H9 (cell line): ENCODE results near the gene UGT2A1. TPM values are rescaled to one million over a fixed set of nuclear protein-coding genes. Genes with fewer than 3 reads are reported as not detected.

Experiments used
- DNase-seq: peaks from one replicate; pipeline ENCODE4 v3.0.0-alpha.2; 2017
- H2AFZ ChIP-seq: one replicate; pipeline ENCODE4 v1.6.1; 2013; ENCODE audit warnings: mild to moderate bottlenecking, low read length, control low read depth, moderate library complexity
- H2AK5ac ChIP-seq: 2 replicates; pipeline ENCODE4 v1.6.1; 2013; ENCODE audit warnings: low read length, control low read depth, mixed read lengths; ENCODE audit not compliant: insufficient read length
- H2BK120ac ChIP-seq: one replicate; pipeline ENCODE4 v1.6.1; 2013; ENCODE audit warnings: low read depth, mild to moderate bottlenecking, low read length, control low read depth, inconsistent platforms; ENCODE audit not compliant: poor library complexity, severe bottlenecking
- H2BK12ac ChIP-seq: 2 replicates; pipeline ENCODE4 v1.6.1; 2013; ENCODE audit warnings: low read length, control low read depth, mixed read lengths, low read depth; ENCODE audit not compliant: insufficient read length
- H2BK15ac ChIP-seq: 2 replicates; pipeline ENCODE4 v1.6.1; 2013; ENCODE audit warnings: low read depth, low read length, control low read depth
- H2BK20ac ChIP-seq: one replicate; pipeline ENCODE4 v1.6.1; 2013; ENCODE audit warnings: low read depth, mild to moderate bottlenecking, low read length, control low read depth, inconsistent platforms; ENCODE audit not compliant: poor library complexity, severe bottlenecking
- H2BK5ac ChIP-seq: 2 replicates; pipeline ENCODE4 v1.6.1; 2013; ENCODE audit warnings: low read length, control low read depth, mixed read lengths; ENCODE audit not compliant: insufficient read length
- H3K14ac ChIP-seq: 2 replicates; pipeline ENCODE4 v1.6.1; 2013; ENCODE audit warnings: low read length, control low read depth; ENCODE audit not compliant: insufficient read depth
- H3K18ac ChIP-seq: 2 replicates; pipeline ENCODE4 v1.6.1; 2013; ENCODE audit warnings: low read depth, mild to moderate bottlenecking, mixed read lengths, low read length, control low read depth; ENCODE audit not compliant: insufficient read length
- H3K23ac ChIP-seq: 2 replicates; pipeline ENCODE4 v1.6.1; 2013; ENCODE audit warnings: low read length, control low read depth, mixed read lengths, low read depth; ENCODE audit not compliant: insufficient read length
- H3K23me2 ChIP-seq: 2 replicates; pipeline ENCODE4 v1.6.1; 2013; ENCODE audit warnings: low read depth, mild to moderate bottlenecking, mixed read lengths, low read length, control low read depth; ENCODE audit not compliant: insufficient read length, poor library complexity, severe bottlenecking
- H3K27ac ChIP-seq: 2 replicates; pipeline ENCODE4 v1.5.1; 2013; ENCODE audit warnings: low read length, control low read depth, mixed read lengths, low read depth; ENCODE audit not compliant: insufficient read length
- H3K27me3 ChIP-seq: 2 replicates; pipeline ENCODE4 v1.6.1; 2013; ENCODE audit warnings: low read length, control low read depth, inconsistent platforms; ENCODE audit not compliant: insufficient read depth
- H3K4ac ChIP-seq: 2 replicates; pipeline ENCODE4 v1.6.1; 2013; ENCODE audit warnings: low read depth, mild to moderate bottlenecking, control low read depth, inconsistent platforms, low read length, moderate library complexity
- H3K4me1 ChIP-seq: 2 replicates; pipeline ENCODE4 v1.6.1; 2013; ENCODE audit warnings: low read length, control low read depth, inconsistent platforms; ENCODE audit not compliant: insufficient read depth
- H3K4me2 ChIP-seq: 2 replicates; pipeline ENCODE4 v1.6.1; 2013; ENCODE audit warnings: low read length, control low read depth, mixed read lengths; ENCODE audit not compliant: insufficient read length, insufficient read depth
- H3K56ac ChIP-seq: 2 replicates; pipeline ENCODE4 v1.6.1; 2013; ENCODE audit warnings: low read depth, mild to moderate bottlenecking, mixed read lengths, low read length, control low read depth; ENCODE audit not compliant: insufficient read length
- H3K79me1 ChIP-seq: 2 replicates; pipeline ENCODE4 v1.6.1; 2013; ENCODE audit warnings: low read depth, mild to moderate bottlenecking, moderate library complexity, low read length, control low read depth, inconsistent platforms; ENCODE audit not compliant: insufficient read depth, poor library complexity, severe bottlenecking
- H3K79me2 ChIP-seq: 2 replicates; pipeline ENCODE4 v1.6.1; 2013; ENCODE audit warnings: low read length, control low read depth, inconsistent platforms; ENCODE audit not compliant: insufficient read depth
- H3K9ac ChIP-seq: 2 replicates; pipeline ENCODE4 v1.6.1; 2013; ENCODE audit warnings: low read length, control low read depth, mixed read lengths; ENCODE audit not compliant: insufficient read length; ENCODE audit errors: extremely low read depth
- H3K9me3 ChIP-seq: one replicate; pipeline ENCODE4 v1.6.1; 2013; ENCODE audit warnings: low read depth, low read length, inconsistent platforms; ENCODE audit not compliant: control insufficient read depth
- H3T11ph ChIP-seq: one replicate; pipeline ENCODE4 v1.6.1; 2013; ENCODE audit warnings: mild to moderate bottlenecking, low read length, control low read depth, inconsistent platforms
- H4K20me1 ChIP-seq: one replicate; pipeline ENCODE4 v1.6.1; 2013; ENCODE audit not compliant: control insufficient read depth, insufficient read length, insufficient read depth
- H4K5ac ChIP-seq: 2 replicates; pipeline ENCODE4 v1.6.1; 2013; ENCODE audit warnings: low read depth, mild to moderate bottlenecking, mixed read lengths, low read length, control low read depth; ENCODE audit not compliant: insufficient read length
- H4K8ac ChIP-seq: replicated peaks from 2 replicates; pipeline ENCODE4 v1.6.1; 2013; ENCODE audit warnings: low read length, control low read depth, mixed read lengths, low read depth; ENCODE audit not compliant: insufficient read length
- H4K91ac ChIP-seq: 2 replicates; pipeline ENCODE4 v1.6.1; 2013; ENCODE audit warnings: low read depth, mild to moderate bottlenecking, moderate library complexity, mixed read lengths, low read length, control low read depth; ENCODE audit not compliant: insufficient read length
- H3K27ac Mint-ChIP-seq, 3 experiments: 2 replicates in 2 of 3; 3 replicates in 1 of 3; pipeline ENCODE4 v1.8.0; 2020 to 2021; ENCODE audit warnings: mixed read lengths in 3 of 3, mild to moderate bottlenecking in 1 of 3, moderate library complexity in 1 of 3
- H3K27me3 Mint-ChIP-seq: 2 replicates; pipeline ENCODE4 v1.8.0; 2021; ENCODE audit warnings: low read depth, mild to moderate bottlenecking, moderate library complexity, mixed read lengths
- H3K36me3 Mint-ChIP-seq, 3 experiments: 2 replicates in 2 of 3; 3 replicates in 1 of 3; pipeline ENCODE4 v1.8.0; 2020 to 2021; ENCODE audit warnings: low read depth in 3 of 3, mixed read lengths in 3 of 3; ENCODE audit not compliant: insufficient read depth in 1 of 3
- H3K4me1 Mint-ChIP-seq, 2 experiments: 2 replicates each; pipeline ENCODE4 v1.8.0; 2020; ENCODE audit warnings: mixed read lengths in 2 of 2
- H3K4me3 Mint-ChIP-seq, 2 experiments: 2 replicates in 1 of 2; 3 replicates in 1 of 2; pipeline ENCODE4 v1.8.0; 2020 to 2021; ENCODE audit warnings: mild to moderate bottlenecking in 2 of 2, mixed read lengths in 2 of 2, moderate library complexity in 1 of 2
- H3K9me3 Mint-ChIP-seq, 2 experiments: 2 replicates in 1 of 2; 3 replicates in 1 of 2; pipeline ENCODE4 v1.8.0; 2020; ENCODE audit warnings: mild to moderate bottlenecking in 2 of 2, mixed read lengths in 2 of 2, moderate library complexity in 1 of 2
- WGBS: extraction: QIAGEN DNeasy Blood & Tissue Kit; methylation state at CpG from one replicate; pipeline ENCODE4 v1.1.7; 2013; ENCODE audit warnings: missing lambda C conversion rate, low lambda C conversion rate, mixed read lengths; ENCODE audit not compliant: insufficient read length; ENCODE audit errors: extremely low coverage; 5-methylcytosine and 5-hydroxymethylcytosine counted together
- total RNA-seq: library from RNA; stranded (reverse); gene quantifications from 2 replicates; pipeline ENCODE4 v1.2.1, GENCODE V29; 2021
- TF ChIP-seq, protein P1 (sequence below): fragments of 200-600 bp; sonication (generic); conservative IDR thresholded peaks from 3 replicates; pipeline ENCODE4 v1.8.0; 2021; ENCODE audit warnings: antibody characterized with exemption, mild to moderate bottlenecking

UGT2A1 gene
- total RNA-seq, 1 experiment from 2014 or later: not detected

DNA sequence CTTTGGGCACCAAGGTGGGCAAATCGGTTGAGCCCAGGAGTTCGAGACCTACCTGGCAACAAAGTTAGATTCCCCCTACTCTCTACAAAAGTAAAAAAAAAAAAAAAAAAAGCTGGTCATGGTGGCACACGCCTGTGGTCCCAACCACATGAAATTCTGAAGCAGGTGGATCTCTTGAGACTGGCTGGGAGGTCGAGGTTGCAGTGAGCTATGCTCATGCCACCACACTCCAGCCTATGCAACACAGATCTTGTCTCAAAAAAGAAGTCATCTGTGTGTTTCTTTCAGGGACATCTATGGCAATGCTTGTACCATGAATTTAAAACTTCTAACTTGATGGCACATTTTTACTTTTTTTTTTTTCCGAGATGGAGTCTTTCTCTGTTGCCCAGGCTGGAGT, 68.9 kb downstream of the UGT2A1 start:
- Histone ChIP-seq H3K4me2 (no peak overlapping the region), H3K23me2 (no peaks in the 10 kb centered on the region), H3K4me1 (no peaks in the 10 kb centered on the region), H2BK15ac (no peak overlapping the region), H4K5ac (no peak overlapping the region), H3K79me1 (no peaks in the 10 kb centered on the region), H3T11ph (no peak overlapping the region), H3K9me3 (no peaks in the 10 kb centered on the region), H3K79me2 (no peaks in the 10 kb centered on the region), H3K4ac (no peak overlapping the region), H3K56ac (no peak overlapping the region), H3K9ac (no peak overlapping the region), H4K91ac (no peak overlapping the region), H2BK12ac (no peak overlapping the region), H4K8ac (no peak overlapping the region), H3K14ac (no peak overlapping the region), H3K27ac (no peak overlapping the region), H4K20me1 (no peaks in the 10 kb centered on the region), H2AFZ (no peak overlapping the region), H3K23ac (no peak overlapping the region), H2BK5ac (no peak overlapping the region), H2BK20ac (no peak overlapping the region), H3K18ac (no peak overlapping the region), H2AK5ac (no peak overlapping the region), H3K27me3 (no peaks in the 10 kb centered on the region), H2BK120ac (no peak overlapping the region)
- Mint-ChIP-seq H3K36me3 (no peaks in the 10 kb centered on the region), H3K27me3 (no peaks in the 10 kb centered on the region), H3K4me1 (no peaks in the 10 kb centered on the region), H3K4me3 (no peak overlapping the region), H3K9me3 (no peaks in the 10 kb centered on the region), H3K27ac (no peak overlapping the region)
- no peak for DNase-seq
- WGBS: no CpG with 5 or more reads among the region's 5 CpGs
- TF ChIP-seq, protein P1, sequence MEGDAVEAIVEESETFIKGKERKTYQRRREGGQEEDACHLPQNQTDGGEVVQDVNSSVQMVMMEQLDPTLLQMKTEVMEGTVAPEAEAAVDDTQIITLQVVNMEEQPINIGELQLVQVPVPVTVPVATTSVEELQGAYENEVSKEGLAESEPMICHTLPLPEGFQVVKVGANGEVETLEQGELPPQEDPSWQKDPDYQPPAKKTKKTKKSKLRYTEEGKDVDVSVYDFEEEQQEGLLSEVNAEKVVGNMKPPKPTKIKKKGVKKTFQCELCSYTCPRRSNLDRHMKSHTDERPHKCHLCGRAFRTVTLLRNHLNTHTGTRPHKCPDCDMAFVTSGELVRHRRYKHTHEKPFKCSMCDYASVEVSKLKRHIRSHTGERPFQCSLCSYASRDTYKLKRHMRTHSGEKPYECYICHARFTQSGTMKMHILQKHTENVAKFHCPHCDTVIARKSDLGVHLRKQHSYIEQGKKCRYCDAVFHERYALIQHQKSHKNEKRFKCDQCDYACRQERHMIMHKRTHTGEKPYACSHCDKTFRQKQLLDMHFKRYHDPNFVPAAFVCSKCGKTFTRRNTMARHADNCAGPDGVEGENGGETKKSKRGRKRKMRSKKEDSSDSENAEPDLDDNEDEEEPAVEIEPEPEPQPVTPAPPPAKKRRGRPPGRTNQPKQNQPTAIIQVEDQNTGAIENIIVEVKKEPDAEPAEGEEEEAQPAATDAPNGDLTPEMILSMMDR: no peak
